HepG2 (cell line): Measurements from ENCODE around the gene ZBTB48. TPM values are rescaled to one million over a fixed set of nuclear protein-coding genes. Genes with fewer than 3 reads are reported as not detected.

ENCODE experiments used
- ATAC-seq: fragments of 200-7000 bp; cut with Tn5 transposase; 3 replicates; pipeline ENCODE4 v1.9.1; 2020; ENCODE audit warnings: mild to moderate bottlenecking, moderate library complexity
- BruUV-seq: library from RNA; stranded (reverse); fragments of 400-500 nt; replicated peaks from 2 replicates; lab custom pipeline; 2021; lab: Mats Ljungman, UMichigan
- CTCF ChIA-PET: fragments of 300-600 bp; formaldehyde crosslinking; extraction: SDS; loops from one replicate; lab custom pipeline; 2021; ENCODE audit warnings: low total read pairs, inconsistent platforms, low intra/inter-chr PET ratio; lab: Yijun Ruan, JAX
- POLR2A ChIA-PET: fragments of 350-600 bp; sonication (Branson Sonifier 250); formaldehyde crosslinking; loops from one replicate; lab custom pipeline; 2020; ENCODE audit warnings: antibody characterized with exemption, inconsistent platforms; lab: Yijun Ruan, JAX
- DNase-seq: peaks from one replicate; pipeline ENCODE4 v3.0.0-alpha.2; 2015; ENCODE audit warnings: low spot score
- FAIRE-seq: peaks from 3 replicates; lab custom pipeline; 2011; peaks lifted over from hg19 to GRCh38; lab: Jason Lieb, UNC
- H2AFZ ChIP-seq: one replicate; pipeline ENCODE4 v1.6.1; 2011; ENCODE audit warnings: low read length, inconsistent platforms
- H3K27ac ChIP-seq: fragments of 300-600 bp; 3 replicates; pipeline ENCODE4 v1.8.0; 2011; ENCODE audit warnings: mixed run types, mild to moderate bottlenecking, mixed read lengths, low read length, inconsistent platforms; ENCODE audit not compliant: insufficient read depth; ENCODE audit errors: extremely low read length
- H3K27me3 ChIP-seq, 2 experiments: fragments of 200-600 bp in 1 of 2; 2 replicates in 1 of 2; 3 replicates in 1 of 2; pipeline versions ENCODE4 v1.6.0 to v1.8.0; 2011; ENCODE audit warnings: low read length in 2 of 2, mild to moderate bottlenecking in 2 of 2, moderate library complexity in 2 of 2, inconsistent platforms in 1 of 2; ENCODE audit not compliant: insufficient read depth in 2 of 2, control insufficient read depth in 1 of 2
- H3K36me3 ChIP-seq, 2 experiments: fragments of 200-600 bp in 1 of 2; replicated peaks in 1 of 2; 2 replicates in 1 of 2; 3 replicates in 1 of 2; pipeline versions ENCODE4 v1.5.1 to v1.8.0; 2011; ENCODE audit warnings: low read length in 2 of 2, inconsistent platforms in 1 of 2; ENCODE audit not compliant: insufficient read depth in 2 of 2, control insufficient read depth in 1 of 2
- H3K4me1 ChIP-seq: 2 replicates; pipeline ENCODE4 v1.5.1; 2012; ENCODE audit warnings: low read length, inconsistent platforms; ENCODE audit not compliant: insufficient read depth
- H3K4me2 ChIP-seq: 2 replicates; pipeline ENCODE4 v1.6.0; 2011; ENCODE audit warnings: low read depth, low read length, inconsistent platforms
- H3K4me3 ChIP-seq, 3 experiments: fragments of 200-600 bp in 1 of 3; sonication (generic), shearing (Covaris generic) in 1 of 3; replicated peaks in 1 of 3; 2 replicates each; pipeline ENCODE4 v1.5.1; 2011 to 2016; ENCODE audit warnings: low read length in 3 of 3, inconsistent platforms in 2 of 3, low read depth in 2 of 3, mild to moderate bottlenecking in 2 of 3, control low read depth in 1 of 3, mixed read lengths in 1 of 3; ENCODE audit not compliant: insufficient read depth in 1 of 3
- H3K79me2 ChIP-seq: one replicate; pipeline ENCODE4 v1.6.1; 2011; ENCODE audit warnings: low read length, inconsistent platforms; ENCODE audit not compliant: insufficient read depth
- H3K9ac ChIP-seq: 2 replicates; pipeline ENCODE4 v1.6.0; 2011; ENCODE audit warnings: mild to moderate bottlenecking, low read depth, low read length, inconsistent platforms; ENCODE audit not compliant: insufficient read depth
- H3K9me3 ChIP-seq: 2 replicates; pipeline ENCODE4 v1.5.1; 2012; ENCODE audit warnings: mild to moderate bottlenecking, low read length
- H4K20me1 ChIP-seq: 2 replicates; pipeline ENCODE4 v1.6.0; 2011; ENCODE audit warnings: inconsistent platforms, mild to moderate bottlenecking, low read length, moderate library complexity; ENCODE audit not compliant: insufficient read depth
- DNMT3B ChIP-seq: conservative IDR thresholded peaks from 2 replicates; pipeline ENCODE4 v1.6.1; 2016; ENCODE audit warnings: missing biosample characterization, control low read depth
- LCORL ChIP-seq, 2 experiments: fragments of 450-650 bp in 1 of 2; sonication (generic) in 1 of 2; formaldehyde crosslinking in 1 of 2; IDR thresholded peaks; 2 replicates each; pipeline versions ENCODE4 v1.5.0 to v1.6.1; 2017 to 2020; ENCODE audit warnings: antibody characterized with exemption in 1 of 2, missing genetic modification reagents in 1 of 2
- MTA1 ChIP-seq: sonication (generic); formaldehyde crosslinking; IDR thresholded peaks from 2 replicates; pipeline ENCODE4 v1.4.0; 2020; ENCODE audit warnings: missing genetic modification reagents, mild to moderate bottlenecking, borderline replicate concordance
- SALL1 ChIP-seq: sonication (generic); formaldehyde crosslinking; IDR thresholded peaks from 2 replicates; pipeline ENCODE4 v1.8.0; 2022; ENCODE audit warnings: mild to moderate bottlenecking, missing genetic modification reagents
- ZNF160 ChIP-seq: sonication (generic); formaldehyde crosslinking; IDR thresholded peaks from 2 replicates; pipeline ENCODE4 v1.8.0; 2022; ENCODE audit warnings: mild to moderate bottlenecking, inconsistent platforms, missing genetic modification reagents
- WGBS: methylation state at CpG from one replicate; pipeline ENCODE4 v1.1.6; 2017; ENCODE audit warnings: low lambda C conversion rate; 5-methylcytosine and 5-hydroxymethylcytosine counted together
- in situ Hi-C: cut with HindIII; loops from 2 replicates; pipeline ENCODE4 v1.10.0; 2017; ENCODE audit warnings: low pct_unique_long_range_greater_than_20kb; ENCODE audit not compliant: extremely low pct_ligation_motif_present
- intact Hi-C: fragments of 100-400 bp; cut with micrococcal nuclease; formaldehyde crosslinking; loops from one replicate; pipeline ENCODE4 v1.10.0; 2022; ENCODE audit not compliant: unreplicated experiment
- polyA plus RNA-seq, 8 experiments: library from polyadenylated mRNA; depleted of rRNA in 3 of 8; stranded (reverse) in 7 of 8; unstranded in 1 of 8; fragments of >200 nt; fragmentation: Illumina TruSeq in 4 of 8; extraction: Trizol in 4 of 8; gene quantifications; 2 replicates each; pipeline versions ENCODE4 v1.2.1 to v1.2.3, GENCODE V29; 2011 to 2016; ENCODE audit warnings: low read depth in 4 of 8, missing spikeins in 1 of 8, mixed read lengths in 1 of 8; ENCODE audit not compliant: insufficient read depth in 1 of 8
- total RNA-seq, 5 experiments: library from RNA; depleted of rRNA; stranded (reverse); fragments of >200 nt; fragmentation: Illumina TruSeq; extraction: Trizol; gene quantifications; 2 replicates each; pipeline ENCODE4 v1.2.3, GENCODE V29; 2016; ENCODE audit warnings: low read depth in 1 of 5
- TF ChIP-seq, protein P1 (sequence below): sonication (generic); formaldehyde crosslinking; IDR thresholded peaks from 2 replicates; pipeline ENCODE4 v1.8.1; 2023; ENCODE audit warnings: mild to moderate bottlenecking, inconsistent platforms, moderate library complexity, missing genetic modification reagents, borderline replicate concordance
- TF ChIP-seq, protein P2 (sequence below): sonication (generic); formaldehyde crosslinking; IDR thresholded peaks from 2 replicates; pipeline ENCODE4 v1.9.0; 2022; ENCODE audit warnings: missing genetic modification reagents, mild to moderate bottlenecking, borderline replicate concordance
- TF ChIP-seq, protein P3 (sequence below): sonication (generic); formaldehyde crosslinking; IDR thresholded peaks from 2 replicates; pipeline ENCODE4 v1.5.1; 2020; ENCODE audit warnings: missing genetic modification reagents, mild to moderate bottlenecking, borderline replicate concordance

Gene ZBTB48
- total and polyA plus RNA-seq, 2 of the 13 experiments (the other 11 are each of a cell fraction or from before 2014, with no cell fraction given), result 13.0 to 17.1 TPM

DNA sequence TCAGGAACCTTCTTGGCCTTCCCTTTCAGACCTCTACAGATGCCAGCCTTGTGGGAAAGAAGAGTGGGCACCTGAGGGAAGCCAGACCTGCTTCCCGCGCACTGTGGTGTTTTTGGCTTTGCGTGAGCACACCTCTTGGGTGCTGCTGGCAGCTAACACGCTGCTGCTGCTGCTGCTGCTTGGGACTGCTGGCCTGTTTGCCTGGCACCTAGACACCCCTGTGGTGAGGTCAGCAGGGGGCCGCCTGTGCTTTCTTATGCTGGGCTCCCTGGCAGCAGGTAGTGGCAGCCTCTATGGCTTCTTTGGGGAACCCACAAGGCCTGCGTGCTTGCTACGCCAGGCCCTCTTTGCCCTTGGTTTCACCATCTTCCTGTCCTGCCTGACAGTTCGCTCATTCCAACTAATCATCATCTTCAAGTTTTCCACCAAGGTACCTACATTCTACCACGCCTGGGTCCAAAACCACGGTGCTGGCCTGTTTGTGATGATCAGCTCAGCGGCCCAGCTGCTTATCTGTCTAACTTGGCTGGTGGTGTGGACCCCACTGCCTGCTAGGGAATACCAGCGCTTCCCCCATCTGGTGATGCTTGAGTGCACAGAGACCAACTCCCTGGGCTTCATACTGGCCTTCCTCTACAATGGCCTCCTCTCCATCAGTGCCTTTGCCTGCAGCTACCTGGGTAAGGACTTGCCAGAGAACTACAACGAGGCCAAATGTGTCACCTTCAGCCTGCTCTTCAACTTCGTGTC, 995 bp upstream of the ZBTB48 start:
- POLR2A ChIA-PET, result interaction anchor here (0.8 to 1.8 kb wide), 6 partner anchors 8 to 343 kb away, joined by 3 to 6 read pairs (median 4); partner anchors contain the start of genes ICMT and NOL9
- TF ChIP-seq, protein P1, sequence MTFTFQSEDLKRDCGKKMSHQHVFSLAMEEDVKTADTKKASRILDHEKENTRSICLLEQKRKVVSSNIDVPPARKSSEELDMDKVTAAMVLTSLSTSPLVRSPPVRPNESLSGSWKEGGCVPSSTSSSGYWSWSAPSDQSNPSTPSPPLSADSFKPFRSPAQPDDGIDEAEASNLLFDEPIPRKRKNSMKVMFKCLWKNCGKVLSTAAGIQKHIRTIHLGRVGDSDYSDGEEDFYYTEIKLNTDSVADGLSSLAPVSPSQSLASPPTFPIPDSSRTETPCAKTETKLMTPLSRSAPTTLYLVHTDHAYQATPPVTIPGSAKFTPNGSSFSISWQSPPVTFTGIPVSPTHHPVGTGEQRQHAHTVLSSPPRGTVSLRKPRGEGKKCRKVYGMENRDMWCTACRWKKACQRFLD (CRISPR knock-in tag), result peak; percentile 87; the same call in 1 of the 2 replicates
- no peak for TF ChIP-seq LCORL (IDR thresholded peaks at IDR 0.05)
- TF ChIP-seq LCORL (CRISPR knock-in tag; IDR thresholded peaks at IDR 0.05), result 0 out of 2 replicates have a peak, but pooled peaks have one; percentile 2
- TF ChIP-seq, protein P2, sequence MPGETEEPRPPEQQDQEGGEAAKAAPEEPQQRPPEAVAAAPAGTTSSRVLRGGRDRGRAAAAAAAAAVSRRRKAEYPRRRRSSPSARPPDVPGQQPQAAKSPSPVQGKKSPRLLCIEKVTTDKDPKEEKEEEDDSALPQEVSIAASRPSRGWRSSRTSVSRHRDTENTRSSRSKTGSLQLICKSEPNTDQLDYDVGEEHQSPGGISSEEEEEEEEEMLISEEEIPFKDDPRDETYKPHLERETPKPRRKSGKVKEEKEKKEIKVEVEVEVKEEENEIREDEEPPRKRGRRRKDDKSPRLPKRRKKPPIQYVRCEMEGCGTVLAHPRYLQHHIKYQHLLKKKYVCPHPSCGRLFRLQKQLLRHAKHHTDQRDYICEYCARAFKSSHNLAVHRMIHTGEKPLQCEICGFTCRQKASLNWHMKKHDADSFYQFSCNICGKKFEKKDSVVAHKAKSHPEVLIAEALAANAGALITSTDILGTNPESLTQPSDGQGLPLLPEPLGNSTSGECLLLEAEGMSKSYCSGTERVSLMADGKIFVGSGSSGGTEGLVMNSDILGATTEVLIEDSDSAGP (CRISPR knock-in tag), result 0 out of 2 replicates have a peak, but pooled peaks have one; percentile 0
- TF ChIP-seq, protein P3, sequence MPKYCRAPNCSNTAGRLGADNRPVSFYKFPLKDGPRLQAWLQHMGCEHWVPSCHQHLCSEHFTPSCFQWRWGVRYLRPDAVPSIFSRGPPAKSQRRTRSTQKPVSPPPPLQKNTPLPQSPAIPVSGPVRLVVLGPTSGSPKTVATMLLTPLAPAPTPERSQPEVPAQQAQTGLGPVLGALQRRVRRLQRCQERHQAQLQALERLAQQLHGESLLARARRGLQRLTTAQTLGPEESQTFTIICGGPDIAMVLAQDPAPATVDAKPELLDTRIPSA, result no peak
- 0 out of 2 replicates have a peak, but pooled peaks have one; percentile 29 for TF ChIP-seq ZNF160 (CRISPR knock-in tag)
- TF ChIP-seq DNMT3B (CRISPR knock-in tag), result no peak
- TF ChIP-seq MTA1 (CRISPR knock-in tag), result no peak
- TF ChIP-seq SALL1, result no peak; the same call in 1 of the 2 replicates

More for the DNA sequence above, 995 bp upstream of the ZBTB48 start:
- no TSS peak for BruUV-seq
- Histone ChIP-seq H2AFZ (no peak overlapping the region), H3K9me3 (no peaks in the 10 kb centered on the region), H3K79me2 (peaks cover 15% of the 10 kb centered on the region), H3K4me2 (peak overlapping the region; percentile 99), H3K4me3 (peak overlapping the region; percentile 64 to 91 (median 88); a peak in 5 of 6 replicates), H4K20me1 (peaks cover 4% of the 10 kb centered on the region; the same call in 1 of the 2 replicates), H3K4me1 (peaks cover 57% of the 10 kb centered on the region), H3K36me3 (no peaks in the 10 kb centered on the region), H3K9ac (peak overlapping the region; percentile 82), H3K27ac (peak overlapping the region; percentile 84), H3K27me3 (no peaks in the 10 kb centered on the region)
- ATAC-seq (peak; percentile 2; the same call in 1 of the 3 replicates), FAIRE-seq (no peak), DNase-seq (no peak)
- 66% methylated on average over 13 of the region's 14 CpGs for WGBS
- CTCF ChIA-PET, result no interaction called here
- in situ Hi-C loops, result no loop called here
- intact Hi-C loops, result loop anchor here (1.0 to 2.0 kb wide), 2 partner anchors 22 to 24 kb away; partner anchors contain the start of gene NOL9
